GM23338 (cell line): ENCODE results near the gene EYS. TPM values are rescaled to one million over a fixed set of nuclear protein-coding genes. Genes with fewer than 3 reads are reported as not detected.

ENCODE experiments used
- ATAC-seq: fragments of 200-7000 bp; cut with Tn5 transposase; 3 replicates; pipeline ENCODE4 v1.9.1; 2020
- DNase-seq: peaks from one replicate; pipeline ENCODE4 v3.0.0-alpha.2; 2015; ENCODE audit warnings: low spot score
- H2AFZ ChIP-seq: fragments of 200-600 bp; sonication (generic); 2 replicates; pipeline ENCODE4 v1.8.0; 2016; ENCODE audit warnings: antibody characterized with exemption, mild to moderate bottlenecking, moderate library complexity
- H3F3A ChIP-seq: fragments of 200-600 bp; sonication (generic); replicated peaks from 2 replicates; pipeline ENCODE4 v1.8.0; 2017; ENCODE audit warnings: antibody characterized with exemption, mixed run types, low read depth
- H3K27ac ChIP-seq: fragments of 200-600 bp; sonication (generic); 2 replicates; pipeline ENCODE4 v1.6.1; 2016; ENCODE audit warnings: low read depth
- H3K27me3 ChIP-seq: fragments of 200-600 bp; sonication (generic); 2 replicates; pipeline ENCODE4 v1.8.0; 2016; ENCODE audit warnings: mild to moderate bottlenecking, mixed run types, moderate library complexity; ENCODE audit not compliant: insufficient read depth
- H3K36me3 ChIP-seq: fragments of 200-600 bp; sonication (generic); 2 replicates; pipeline ENCODE4 v1.8.0; 2016; ENCODE audit warnings: mild to moderate bottlenecking; ENCODE audit not compliant: insufficient read depth
- H3K4me1 ChIP-seq: fragments of 200-600 bp; sonication (generic); 2 replicates; pipeline ENCODE4 v1.8.0; 2016; ENCODE audit warnings: mild to moderate bottlenecking, moderate library complexity; ENCODE audit not compliant: insufficient read depth
- H3K4me2 ChIP-seq: fragments of 200-600 bp; sonication (generic); 2 replicates; pipeline ENCODE4 v1.7.1; 2017; ENCODE audit warnings: mixed run types
- H3K4me3 ChIP-seq: fragments of 200-600 bp; sonication (generic); 2 replicates; pipeline ENCODE4 v1.6.1; 2016; ENCODE audit warnings: mixed run types
- H3K79me2 ChIP-seq: fragments of 200-600 bp; sonication (generic); replicated peaks from 2 replicates; pipeline ENCODE4 v1.8.0; 2017; ENCODE audit warnings: mild to moderate bottlenecking; ENCODE audit not compliant: insufficient read depth
- H3K9me2 ChIP-seq: fragments of 200-600 bp; sonication (generic); 2 replicates; pipeline ENCODE4 v1.8.0; 2017; ENCODE audit not compliant: insufficient read depth
- H4K20me1 ChIP-seq: fragments of 200-600 bp; sonication (generic); replicated peaks from 2 replicates; pipeline ENCODE4 v1.8.0; 2017; ENCODE audit warnings: mild to moderate bottlenecking; ENCODE audit not compliant: insufficient read depth
- H3K27ac Mint-ChIP-seq: 2 replicates; pipeline ENCODE4 v1.8.0; 2020; ENCODE audit warnings: inconsistent platforms, mild to moderate bottlenecking, moderate library complexity, mixed read lengths
- H3K27me3 Mint-ChIP-seq: 3 replicates; pipeline ENCODE4 v1.8.0; 2022; ENCODE audit warnings: low read depth, mild to moderate bottlenecking, moderate library complexity, mixed read lengths, inconsistent platforms; ENCODE audit not compliant: insufficient read depth, poor library complexity
- H3K36me3 Mint-ChIP-seq: 3 replicates; pipeline ENCODE4 v1.8.0; 2021; ENCODE audit warnings: low read depth, mild to moderate bottlenecking, inconsistent platforms, moderate library complexity, mixed read lengths
- H3K4me1 Mint-ChIP-seq: 3 replicates; pipeline ENCODE4 v1.8.0; 2020; ENCODE audit warnings: mild to moderate bottlenecking, inconsistent platforms, mixed read lengths
- H3K4me3 Mint-ChIP-seq: 3 replicates; pipeline ENCODE4 v1.8.0; 2021; ENCODE audit warnings: moderate library complexity, mild to moderate bottlenecking, inconsistent platforms, mixed read lengths
- H3K9me3 Mint-ChIP-seq: 3 replicates; pipeline ENCODE4 v1.8.0; 2020; ENCODE audit warnings: moderate library complexity, mild to moderate bottlenecking, inconsistent platforms, mixed read lengths
- CREB1 ChIP-seq: fragments of 250-450 bp; sonication (Bioruptor Pico); IDR thresholded peaks from 2 replicates; pipeline ENCODE4 v1.5.0; 2020; ENCODE audit warnings: low read depth, mild to moderate bottlenecking, moderate library complexity
- CTCF ChIP-seq, 2 experiments: fragments of 200-600 bp in 1 of 2; sonication (generic) in 1 of 2; conservative IDR thresholded peaks; 2 replicates each; pipeline versions ENCODE4 v1.5.1 to v1.6.1; 2016 to 2017; ENCODE audit warnings: antibody characterized with exemption in 2 of 2, low read depth in 2 of 2, mild to moderate bottlenecking in 2 of 2, moderate library complexity in 1 of 2
- POLR2AphosphoS5 ChIP-seq: IDR thresholded peaks from 2 replicates; pipeline ENCODE4 v1.6.1; 2016; ENCODE audit warnings: antibody characterized with exemption, low read depth
- REST ChIP-seq: IDR thresholded peaks from one replicate; pipeline ENCODE4 v1.6.1; 2018; ENCODE audit warnings: antibody characterized with exemption; ENCODE audit not compliant: unreplicated experiment
- STAT1 ChIP-seq: IDR thresholded peaks from one replicate; pipeline ENCODE4 v1.6.1; 2016; ENCODE audit warnings: antibody characterized with exemption; ENCODE audit not compliant: unreplicated experiment
- ZNF331 ChIP-seq: fragments of 250-450 bp; sonication (Bioruptor Pico); IDR thresholded peaks from 2 replicates; pipeline ENCODE4 v1.5.0; 2020; ENCODE audit warnings: low read depth, mild to moderate bottlenecking, moderate library complexity
- ZNF462 ChIP-seq: fragments of 250-450 bp; sonication (Bioruptor Pico); IDR thresholded peaks from 2 replicates; pipeline ENCODE4 v1.5.0; 2020; ENCODE audit warnings: mild to moderate bottlenecking, moderate library complexity
- polyA plus RNA-seq: library from polyadenylated mRNA; unstranded; fragments of >200 nt; fragmentation: Nextera tagmentation; extraction: Ambion mirVana; gene quantifications from 2 replicates; pipeline ENCODE4 v1.2.1, GENCODE V29; 2016
- total RNA-seq: library from RNA; depleted of rRNA; stranded (reverse); fragments of >200 nt; shearing (Covaris generic); gene quantifications from 2 replicates; pipeline ENCODE4 v1.2.3, GENCODE V29; 2014

EYS gene
- total and polyA plus RNA-seq, 2 experiments from 2014 or later, result 0.38 to 0.52 TPM

GRCh38 chr6:64409948-64410347 lies 1297.1 kb downstream of the EYS start (continued):
- no peak for TF ChIP-seq ZNF462 (CRISPR knock-in tag)

GRCh38 chr6:64404396-64404795 lies 1302.6 kb downstream of the EYS start:
- Mint-ChIP-seq H3K4me1 (no peaks in the 10 kb centered on the region), H3K4me3 (no peak overlapping the region), H3K36me3 (peaks cover 3% of the 10 kb centered on the region; the same call in 1 of the 3 replicates), H3K27ac (no peak overlapping the region), H3K9me3 (peaks cover 10% of the 10 kb centered on the region; the same call in 2 of the 3 replicates), H3K27me3 (no peaks in the 10 kb centered on the region)
- H3F3A ChIP-seq, result no peaks in the 10 kb centered on the region
- H3K4me3 ChIP-seq, result no peak overlapping the region
- ATAC-seq (no peak), DNase-seq (no peak)
- H2AFZ ChIP-seq, result no peak overlapping the region
- H4K20me1 ChIP-seq, result no peaks in the 10 kb centered on the region
- H3K27me3 ChIP-seq, result no peaks in the 10 kb centered on the region
- no peaks in the 10 kb centered on the region for H3K79me2 ChIP-seq
- no peak for TF ChIP-seq POLR2AphosphoS5
- no peak for TF ChIP-seq STAT1
- H3K4me1 ChIP-seq, result no peaks in the 10 kb centered on the region
- no peak overlapping the region for H3K27ac ChIP-seq
- no peak overlapping the region for H3K4me2 ChIP-seq
- no peaks in the 10 kb centered on the region for H3K36me3 ChIP-seq
- no peaks in the 10 kb centered on the region; the same call in 1 of the 2 replicates for H3K9me2 ChIP-seq

- Histone ChIP-seq H3F3A (no peaks in the 10 kb centered on the region), H3K36me3 (no peaks in the 10 kb centered on the region), H2AFZ (no peak overlapping the region), H3K4me2 (no peak overlapping the region), H3K4me1 (no peaks in the 10 kb centered on the region), H3K27ac (no peak overlapping the region), H3K27me3 (no peaks in the 10 kb centered on the region), H3K9me2 (0 out of 2 replicates have a peak, but pooled peaks cover 4% of the 10 kb centered on the region), H3K79me2 (no peaks in the 10 kb centered on the region), H3K4me3 (no peak overlapping the region), H4K20me1 (no peaks in the 10 kb centered on the region)
- Mint-ChIP-seq H3K9me3 (peaks cover 6% of the 10 kb centered on the region; the same call in 2 of the 3 replicates), H3K27me3 (no peaks in the 10 kb centered on the region), H3K36me3 (no peaks in the 10 kb centered on the region), H3K4me3 (no peak overlapping the region), H3K27ac (no peak overlapping the region), H3K4me1 (no peaks in the 10 kb centered on the region)
- ATAC-seq (no peak), DNase-seq (no peak)
- TF ChIP-seq ZNF331 (CRISPR knock-in tag) (no peak), STAT1 (no peak), CREB1 (no peak), REST (no peak), CTCF (conservative IDR thresholded peaks at IDR 0.05; ENCODE audit: low read depth in 2 of 2) (no peak)
Measured at GRCh38 chr6:64383277-64383676, 1323.7 kb downstream of the EYS start.
